A549 (cell line): ENCODE results near the gene CDYL. TPM values are rescaled to one million over a fixed set of nuclear protein-coding genes. Genes with fewer than 3 reads are reported as not detected.

ENCODE experiments used
- ATAC-seq, 2 experiments: fragments of 200-7000 bp in 1 of 2; fragments of >200 bp in 1 of 2; cut with Nextera tagmentation in 1 of 2; cut with Tn5 transposase in 1 of 2; 3 replicates each; pipeline versions ENCODE4 v1.8.0 to v1.9.1; 2018 to 2020; ENCODE audit warnings: mild to moderate bottlenecking in 1 of 2, moderate library complexity in 1 of 2
- CTCF ChIA-PET: fragments of 300-600 bp; sonication (Branson Sonifier 250); formaldehyde crosslinking; extraction: SDS; loops from one replicate; lab custom pipeline; 2021; ENCODE audit warnings: antibody characterized with exemption, inconsistent platforms; lab: Yijun Ruan, JAX
- POLR2A ChIA-PET: fragments of 350-600 bp; formaldehyde crosslinking; extraction: SDS; loops from one replicate; lab custom pipeline; 2021; ENCODE audit warnings: antibody characterized with exemption, inconsistent platforms; lab: Yijun Ruan, JAX
- DNase-seq, 2 experiments: peaks; one replicate each; pipeline versions ENCODE4 v3.0.0 to v3.0.0-alpha.2; 2011 to 2016; ENCODE audit warnings: low read depth in 1 of 2, low spot score in 1 of 2
- FAIRE-seq: peaks from 2 replicates; lab custom pipeline; 2011; peaks lifted over from hg19 to GRCh38; lab: Jason Lieb, UNC
- H3K27ac ChIP-seq, 2 experiments: fragments of >200 bp; sonication (Bioruptor Twin); formaldehyde crosslinking; 3 replicates each; pipeline ENCODE4 v1.5.1; 2016 to 2017
- H3K4me1 ChIP-seq: fragments of >200 bp; sonication (Bioruptor Twin); formaldehyde crosslinking; 3 replicates; pipeline ENCODE4 v1.6.1; 2016
- H3K4me2 ChIP-seq: fragments of >200 bp; sonication (Bioruptor Twin); formaldehyde crosslinking; 3 replicates; pipeline ENCODE4 v1.6.1; 2016
- H3K4me3 ChIP-seq: fragments of >200 bp; sonication (Bioruptor Twin); formaldehyde crosslinking; 3 replicates; pipeline ENCODE4 v1.5.1; 2016
- H3K9me3 ChIP-seq: fragments of >200 bp; sonication (Bioruptor Twin); formaldehyde crosslinking; 3 replicates; pipeline ENCODE4 v1.6.1; 2016
- E2F6 ChIP-seq: IDR thresholded peaks from 2 replicates; pipeline ENCODE4 v1.6.1; 2012; ENCODE audit warnings: low read depth, borderline replicate concordance
- EHF ChIP-seq: fragments of 250-450 bp; sonication (Bioruptor Pico); IDR thresholded peaks from 2 replicates; pipeline ENCODE4 v1.5.0; 2020; ENCODE audit warnings: mild to moderate bottlenecking
- EP300 ChIP-seq, 2 experiments: fragments of >200 bp; sonication (Bioruptor Twin); formaldehyde crosslinking; IDR thresholded peaks; 2 replicates in 1 of 2; 3 replicates in 1 of 2; pipeline ENCODE4 v1.6.1; 2016 to 2017
- ESRRA ChIP-seq: fragments of 150-350 bp; IDR thresholded peaks from 2 replicates; pipeline ENCODE4 v1.6.1; 2014; ENCODE audit warnings: mild to moderate bottlenecking, low read length, borderline replicate concordance
- HDAC2 ChIP-seq: fragments of 200-600 bp; sonication (generic); IDR thresholded peaks from 2 replicates; pipeline ENCODE4 v1.6.1; 2016
- HMGXB4 ChIP-seq: fragments of 250-450 bp; sonication (Bioruptor Pico); IDR thresholded peaks from 2 replicates; pipeline ENCODE4 v1.5.0; 2021; ENCODE audit warnings: mild to moderate bottlenecking, moderate library complexity, borderline replicate concordance
- MAX ChIP-seq: IDR thresholded peaks from 2 replicates; pipeline ENCODE4 v1.6.1; 2012
- NFE2L2 ChIP-seq: fragments of 150-350 bp; conservative IDR thresholded peaks from 2 replicates; pipeline ENCODE4 v1.6.1; 2014; ENCODE audit warnings: low read length
- POLR2AphosphoS2 ChIP-seq: conservative IDR thresholded peaks from 2 replicates; pipeline ENCODE4 v1.6.1; 2012; ENCODE audit warnings: low read length, improper control_type of control experiment, inconsistent platforms
- RAD21 ChIP-seq, 2 experiments: fragments of >200 bp in 1 of 2; sonication (Bioruptor Twin) in 1 of 2; formaldehyde crosslinking in 1 of 2; IDR thresholded peaks in 1 of 2; conservative IDR thresholded peaks in 1 of 2; 2 replicates in 1 of 2; 3 replicates in 1 of 2; pipeline ENCODE4 v1.6.1; 2012 to 2018; ENCODE audit warnings: inconsistent platforms in 1 of 2
- RFX5 ChIP-seq: fragments of 450-650 bp; IDR thresholded peaks from 2 replicates; pipeline ENCODE4 v1.7.1; 2014; ENCODE audit warnings: antibody characterized with exemption, mild to moderate bottlenecking, moderate library complexity
- RNF2 ChIP-seq: fragments of 200-600 bp; sonication (generic); IDR thresholded peaks from 2 replicates; pipeline ENCODE4 v1.6.1; 2016; ENCODE audit warnings: low read depth, mild to moderate bottlenecking, antibody characterized with exemption, moderate library complexity, borderline replicate concordance
- SMC3 ChIP-seq: fragments of >200 bp; sonication (Bioruptor Twin); formaldehyde crosslinking; IDR thresholded peaks from 3 replicates; pipeline ENCODE4 v1.6.1; 2018; ENCODE audit warnings: inconsistent platforms
- ZNF302 ChIP-seq: fragments of 250-450 bp; sonication (Bioruptor Pico); IDR thresholded peaks from 2 replicates; pipeline ENCODE4 v1.9.0; 2021; ENCODE audit warnings: inconsistent platforms, mild to moderate bottlenecking, moderate library complexity
- WGBS: methylation state at CpG from one replicate; pipeline ENCODE4 v1.1.6; 2017; ENCODE audit errors: missing lambda C conversion rate; 5-methylcytosine and 5-hydroxymethylcytosine counted together
- polyA plus RNA-seq, 4 experiments: library from polyadenylated mRNA; depleted of rRNA in 3 of 4; stranded (reverse); fragments of >200 nt; fragmentation: RNase III in 1 of 4; extraction: RNeasy Plus Mini Kit Qiagen cat#74134 plus additional on column Dnase treatment in 1 of 4; gene quantifications; 2 replicates in 3 of 4; 3 replicates in 1 of 4; pipeline ENCODE4 v1.2.3, GENCODE V29; 2011 to 2017

Gene CDYL
- polyA plus RNA-seq, 2 of the 4 experiments (the other 2 are of a cell fraction), result 18.6 to 42.7 TPM

- H3K9me3 ChIP-seq, result no peaks in the 10 kb centered on the region
- TF ChIP-seq SMC3 (no peak), RFX5 (no peak), RAD21 (conservative IDR thresholded peaks at IDR 0.05 in 1 of 2, IDR thresholded peaks at IDR 0.05 in 1 of 2) (no peak), EP300 (IDR thresholded peaks at IDR 0.05) (no peak), HMGXB4 (no peak), NFE2L2 (no peak), POLR2AphosphoS2 (no peak), ESRRA (no peak), ZNF302 (CRISPR knock-in tag) (no peak), EHF (CRISPR knock-in tag) (no peak), RNF2 (no peak), E2F6 (no peak)
- no peak for ATAC-seq
- DNase-seq, result no peak
- no peak for FAIRE-seq
- ChIA-PET POLR2A (no interaction called here), CTCF (no interaction called here)
- 95% methylated on average over 3 of the region's 3 CpGs for WGBS
- H3K27ac ChIP-seq, result no peak overlapping the region
- H3K4me3 ChIP-seq, result no peak overlapping the region
- H3K4me2 ChIP-seq, result no peak overlapping the region
- H3K4me1 ChIP-seq, result 0 out of 3 replicates have a peak, but pooled peaks cover 5% of the 10 kb centered on the region
These were observed 129.6 kb downstream of the CDYL start for GRCh38 chr6:4905826-4906225.

- Histone ChIP-seq H3K4me2 (no peak overlapping the region), H3K4me3 (no peak overlapping the region), H3K4me1 (0 out of 3 replicates have a peak, but pooled peaks cover 5% of the 10 kb centered on the region), H3K9me3 (no peaks in the 10 kb centered on the region), H3K27ac (no peak overlapping the region)
- no peak for TF ChIP-seq EHF (CRISPR knock-in tag)
- no peak for FAIRE-seq
- no peak for DNase-seq
- ATAC-seq, result no peak
- ChIA-PET CTCF (interaction anchor here (1.2 kb wide), 1 partner anchor 26 kb away, joined by 3 read pairs; no protein-coding TSS in a partner anchor), POLR2A (no interaction called here)
- 90% methylated on average over 11 of the region's 11 CpGs for WGBS
These were observed 130.4 kb downstream of the CDYL start for GRCh38 chr6:4906293-4907276.

- 92% methylated on average over 6 of the region's 6 CpGs for WGBS
- no peak overlapping the region for H3K4me2 ChIP-seq
- FAIRE-seq (no peak), ATAC-seq (no peak), DNase-seq (no peak)
- H3K9me3 ChIP-seq, result no peaks in the 10 kb centered on the region
- H3K4me1 ChIP-seq, result 0 out of 3 replicates have a peak, but pooled peaks cover 5% of the 10 kb centered on the region
- ChIA-PET POLR2A (no interaction called here), CTCF (interaction anchor here (1.2 to 1.5 kb wide), 2 partner anchors 12 to 25 kb away, joined by 3 to 4 read pairs; no protein-coding TSS in a partner anchor)
- H3K27ac ChIP-seq, result 0 out of 6 replicates have a peak overlapping the region, but pooled peaks of 1 of the 2 experiments have one; percentile 21
- no peak overlapping the region for H3K4me3 ChIP-seq
- TF ChIP-seq HDAC2, result no peak
- no peak for TF ChIP-seq MAX
- no peak for TF ChIP-seq E2F6
These were observed 131.4 kb downstream of the CDYL start for GRCh38 chr6:4907602-4908001.
